Glomerular visceral epithelial cell (primary cell): ENCODE measurements around the gene FOXJ1.

Source experiments
- DNase-seq: peaks from one replicate; pipeline ENCODE4 v3.0.0-alpha.2; 2016; ENCODE audit errors: extremely low spot score

The FOXJ1 gene

DNA sequence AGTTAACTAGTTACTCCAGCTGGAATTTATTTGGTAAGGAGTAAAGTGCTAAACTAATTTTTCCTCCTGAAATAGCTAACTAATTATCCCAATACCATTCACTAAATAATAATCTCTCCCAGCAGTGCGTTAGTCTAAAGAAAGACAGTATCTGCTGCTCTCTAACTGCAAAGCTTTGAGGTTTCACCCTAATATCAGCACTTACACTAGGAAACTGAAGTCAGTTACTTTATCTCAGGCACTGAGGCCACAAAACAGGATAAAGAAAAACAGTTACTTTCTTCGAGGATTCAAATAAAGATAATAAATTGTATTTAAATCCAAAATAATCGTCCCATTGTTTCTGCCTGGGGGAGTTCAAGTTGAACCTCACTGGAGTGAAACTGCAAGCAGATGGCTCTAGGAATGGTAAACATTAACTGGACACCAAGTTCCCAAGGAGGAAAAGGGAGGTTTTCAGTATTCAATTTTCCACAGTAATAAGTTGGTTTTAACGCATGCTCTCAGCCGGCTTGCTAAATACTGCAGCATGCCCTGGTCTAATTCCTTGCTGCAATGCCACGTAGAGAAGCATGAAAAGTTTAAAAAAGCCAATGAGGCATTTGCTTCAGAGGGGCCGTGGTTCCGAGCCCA is 20.0 kb upstream of the FOXJ1 start:
- DNase-seq, result no peak

DNA sequence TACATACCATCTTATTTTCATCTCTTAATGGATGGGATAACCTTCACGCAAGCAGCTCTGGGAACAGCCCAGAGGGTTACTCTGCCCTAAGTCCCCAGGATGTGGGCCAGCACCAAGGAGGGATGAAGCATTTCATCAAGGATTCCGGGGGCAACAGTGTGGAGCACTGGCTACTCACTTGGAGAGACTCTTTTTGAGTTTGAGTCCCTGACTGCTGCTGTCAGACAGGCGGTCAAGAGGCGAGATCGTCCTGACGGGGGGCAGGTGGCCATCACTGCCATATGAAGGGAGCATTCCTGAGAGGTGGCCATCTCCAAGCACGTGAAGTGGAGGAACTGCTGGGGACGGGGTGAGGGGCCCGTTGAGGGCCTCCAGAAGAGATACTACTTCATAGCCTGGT is 18.1 kb upstream of the FOXJ1 start:
- no peak for DNase-seq

DNA sequence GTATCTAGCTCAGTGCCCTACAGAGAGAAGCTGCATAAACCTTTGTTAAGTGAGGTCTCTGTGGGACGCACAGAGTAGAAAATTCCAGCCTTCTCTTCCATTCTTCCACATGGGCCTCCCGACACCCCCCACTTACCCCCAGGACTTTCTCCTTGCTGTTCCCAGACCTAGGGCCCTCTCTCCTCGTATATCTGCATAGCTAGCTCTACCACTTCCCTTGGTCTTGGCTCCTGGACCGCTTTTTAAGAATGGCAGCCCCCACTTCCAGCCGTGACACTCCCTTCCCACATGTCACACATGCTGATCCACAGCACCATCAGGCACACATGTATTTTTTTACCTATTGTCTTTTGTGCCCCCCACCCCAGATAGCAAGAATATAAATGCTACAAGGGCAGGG is 16.7 kb upstream of the FOXJ1 start:
- DNase-seq, result no peak

DNA sequence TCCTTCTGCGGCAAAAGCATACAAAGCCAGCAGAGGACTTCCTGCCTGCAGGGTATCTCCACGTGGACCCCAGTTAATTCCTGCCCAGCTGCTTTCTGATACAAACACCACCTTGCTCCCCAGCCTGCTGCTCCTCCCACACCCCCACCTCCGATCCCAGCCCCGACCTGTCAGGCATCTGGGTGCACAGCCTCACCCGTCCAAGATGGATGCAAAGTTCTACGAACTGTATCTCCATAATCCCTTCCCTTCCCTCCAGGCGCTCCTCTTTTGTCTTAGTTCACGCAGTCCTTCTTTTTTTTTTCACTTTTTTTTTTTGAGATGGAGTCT is 15.6 kb upstream of the FOXJ1 start:
- no peak for DNase-seq

DNA sequence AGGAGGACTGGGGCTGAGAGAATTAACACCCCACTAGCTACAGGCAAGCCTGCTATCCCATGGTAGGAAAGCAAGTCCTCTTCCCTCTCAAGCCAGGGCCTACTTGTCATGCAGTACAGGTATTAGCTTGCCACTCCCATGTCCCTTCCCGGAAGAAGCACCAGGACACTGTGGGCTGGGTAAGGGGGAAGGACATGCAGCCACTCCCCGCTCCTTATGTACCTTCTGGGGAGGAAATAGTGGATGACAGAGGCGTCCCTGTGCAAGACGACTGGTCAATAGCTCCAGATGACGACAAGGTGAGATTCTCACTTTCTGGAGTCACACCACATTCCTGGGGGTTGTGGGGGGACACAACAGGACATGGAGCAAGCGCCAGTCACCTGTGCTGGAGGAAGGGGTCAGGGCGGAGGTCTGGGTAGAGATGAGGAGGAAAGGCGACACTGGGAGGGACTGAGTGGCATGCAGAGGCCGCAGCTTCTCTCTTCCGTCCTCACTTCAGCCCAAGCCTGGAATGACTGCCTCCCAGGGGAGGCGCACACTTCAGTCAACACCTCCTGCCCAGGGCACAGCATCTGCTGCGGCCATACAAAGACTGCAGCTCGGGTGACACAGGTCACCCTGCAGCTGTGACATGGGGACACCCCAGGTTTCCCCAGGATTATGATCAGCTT is 15.1 kb upstream of the FOXJ1 start:
- DNase-seq, result no peak

DNA sequence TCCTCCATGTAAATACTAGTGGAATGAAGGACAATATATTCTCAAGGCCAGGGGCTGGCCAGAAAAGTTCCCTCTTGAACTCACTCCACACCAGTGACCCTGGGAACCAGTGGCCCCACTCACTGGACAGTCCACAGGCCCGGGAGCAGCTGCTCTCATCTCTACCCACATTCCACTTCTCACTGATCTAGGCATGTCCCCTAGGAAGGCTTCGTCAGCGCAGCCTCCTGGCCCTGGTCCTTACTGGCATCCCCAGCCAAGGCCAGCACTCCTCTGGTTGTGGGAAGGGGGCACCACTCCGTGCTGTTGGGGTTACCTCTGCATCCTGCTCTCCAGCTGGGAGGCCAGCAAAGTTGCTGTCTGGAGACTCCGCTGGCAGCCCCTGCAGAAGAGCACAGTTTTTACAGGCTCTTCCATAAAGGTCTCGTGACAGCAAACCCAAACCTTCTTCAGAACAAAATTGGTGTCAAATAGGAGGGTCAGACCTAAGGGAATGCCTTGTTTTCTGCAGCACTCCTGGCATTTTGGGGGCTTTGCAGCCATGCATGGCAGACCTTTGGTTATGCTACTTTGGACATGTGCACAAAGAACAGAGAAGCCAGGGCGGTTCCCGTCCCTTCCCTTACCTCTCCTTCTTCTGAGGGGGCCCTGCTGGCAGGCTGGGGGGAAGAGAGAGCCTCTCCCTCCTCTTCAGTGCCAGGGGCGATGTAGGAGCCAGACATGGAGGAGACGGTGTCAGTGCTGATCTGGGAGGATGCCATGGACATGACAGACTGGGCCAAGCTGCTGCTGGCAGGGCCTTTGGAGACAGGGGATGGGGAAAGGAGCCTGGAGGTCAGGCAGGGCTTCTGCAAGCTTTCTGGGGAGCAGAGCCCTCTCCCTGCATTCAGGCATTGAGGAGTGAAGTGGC is 14.1 kb upstream of the FOXJ1 start:
- DNase-seq, result no peak

DNA sequence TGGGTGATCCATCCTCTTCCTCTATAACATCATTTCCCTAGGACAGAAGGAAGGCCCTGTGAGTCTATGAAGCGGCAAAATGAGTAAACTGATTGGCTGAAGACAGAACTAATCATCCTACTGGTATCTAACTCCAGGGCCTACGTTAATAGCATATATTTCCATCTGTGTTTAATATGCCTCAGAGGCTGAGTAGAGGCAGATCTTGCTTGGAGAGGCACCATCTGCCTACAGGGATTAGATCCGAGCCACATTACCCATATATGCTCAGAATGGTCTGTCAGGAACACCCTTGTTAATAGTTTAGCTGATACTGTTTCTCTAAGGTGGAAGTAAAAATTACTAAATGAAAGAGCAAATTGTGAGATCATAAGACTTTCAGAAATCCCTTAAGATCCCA is 13.2 kb upstream of the FOXJ1 start:
- no peak for DNase-seq

DNA sequence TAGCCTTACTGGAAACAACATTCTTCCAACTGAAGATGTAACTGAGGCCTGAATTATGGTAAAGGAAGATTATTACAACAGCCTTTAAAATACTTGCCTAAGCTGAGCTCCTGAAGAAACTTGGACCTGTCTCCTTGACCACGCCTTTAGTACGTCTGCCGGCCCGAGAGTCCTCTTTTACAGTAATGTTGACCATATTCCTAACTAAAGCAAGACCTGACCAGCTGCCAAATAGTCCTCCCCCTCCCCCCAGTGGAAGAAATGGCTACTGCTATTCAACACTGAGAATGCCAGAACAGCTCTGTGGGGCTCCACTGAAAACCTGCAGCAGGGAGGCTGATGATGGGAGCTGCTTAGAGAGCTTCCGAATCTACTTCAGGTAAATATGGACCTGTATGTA is 12.6 kb upstream of the FOXJ1 start:
- DNase-seq, result no peak

DNA sequence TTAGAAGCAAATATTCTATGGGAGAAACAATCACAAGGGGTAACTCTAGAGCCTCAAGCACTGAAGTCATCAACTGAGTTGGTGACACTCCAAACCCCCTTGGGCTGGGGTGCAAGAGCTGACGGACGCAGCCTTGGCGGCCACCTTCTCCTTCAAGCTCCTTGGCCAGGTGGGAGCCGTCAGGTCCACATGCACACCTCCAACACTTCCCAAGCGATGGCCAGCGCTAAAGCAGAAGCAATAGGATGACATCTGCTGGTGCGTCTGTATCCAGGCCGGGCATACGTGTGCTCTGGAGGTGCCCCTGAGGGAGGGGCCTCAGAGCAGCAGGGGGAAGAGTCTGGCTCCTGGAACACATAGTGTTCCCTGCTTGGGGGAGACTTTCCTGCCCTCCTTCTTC is 12.2 kb upstream of the FOXJ1 start:
- no peak for DNase-seq

DNA sequence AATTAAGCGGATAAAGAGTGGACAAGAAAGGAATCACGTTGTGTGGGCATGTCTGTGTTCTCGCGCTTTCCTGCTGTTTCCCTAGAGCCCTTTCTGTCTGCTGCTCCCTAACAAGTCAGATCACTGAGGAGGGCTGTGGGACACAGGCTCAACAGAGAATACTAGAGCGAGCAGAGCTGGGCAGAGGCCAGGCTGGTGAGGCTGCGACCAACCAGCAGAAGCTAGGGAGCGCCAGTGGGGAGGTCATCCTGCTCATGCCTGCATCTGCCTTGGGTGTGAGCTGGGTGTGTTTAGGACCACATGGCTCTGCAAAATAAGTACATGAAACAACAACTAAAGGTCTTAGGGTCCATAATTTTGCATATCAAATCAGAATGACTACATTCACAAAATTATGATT is 11.5 kb upstream of the FOXJ1 start:
- DNase-seq, result no peak

DNA sequence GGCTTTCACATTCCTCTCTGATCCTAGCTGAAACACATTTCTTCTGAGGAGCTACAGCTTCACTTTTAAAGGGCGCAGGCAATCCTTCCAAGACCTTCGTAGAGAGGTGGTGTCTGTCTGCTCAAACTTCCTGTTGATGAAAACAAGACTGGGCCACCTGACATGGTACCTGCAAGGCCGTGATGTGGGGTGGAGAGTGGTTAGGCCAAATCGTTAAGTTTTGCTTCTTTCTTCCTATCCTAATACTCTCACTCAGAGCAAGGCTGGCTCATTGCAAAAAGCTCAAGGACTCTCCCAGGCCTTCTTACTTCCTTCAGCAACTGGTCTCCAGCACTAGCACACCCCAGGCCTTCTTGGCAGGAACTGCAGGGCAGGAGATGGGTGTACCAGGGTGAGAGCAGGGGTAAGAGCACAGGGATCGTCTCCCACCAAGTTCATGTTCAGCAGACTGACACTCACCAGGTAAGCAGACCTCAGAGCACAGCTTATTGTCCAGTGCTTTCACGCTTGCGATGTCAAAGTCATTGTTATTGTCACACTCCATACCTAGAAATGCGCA is 10.9 kb upstream of the FOXJ1 start:
- no peak for DNase-seq

DNA sequence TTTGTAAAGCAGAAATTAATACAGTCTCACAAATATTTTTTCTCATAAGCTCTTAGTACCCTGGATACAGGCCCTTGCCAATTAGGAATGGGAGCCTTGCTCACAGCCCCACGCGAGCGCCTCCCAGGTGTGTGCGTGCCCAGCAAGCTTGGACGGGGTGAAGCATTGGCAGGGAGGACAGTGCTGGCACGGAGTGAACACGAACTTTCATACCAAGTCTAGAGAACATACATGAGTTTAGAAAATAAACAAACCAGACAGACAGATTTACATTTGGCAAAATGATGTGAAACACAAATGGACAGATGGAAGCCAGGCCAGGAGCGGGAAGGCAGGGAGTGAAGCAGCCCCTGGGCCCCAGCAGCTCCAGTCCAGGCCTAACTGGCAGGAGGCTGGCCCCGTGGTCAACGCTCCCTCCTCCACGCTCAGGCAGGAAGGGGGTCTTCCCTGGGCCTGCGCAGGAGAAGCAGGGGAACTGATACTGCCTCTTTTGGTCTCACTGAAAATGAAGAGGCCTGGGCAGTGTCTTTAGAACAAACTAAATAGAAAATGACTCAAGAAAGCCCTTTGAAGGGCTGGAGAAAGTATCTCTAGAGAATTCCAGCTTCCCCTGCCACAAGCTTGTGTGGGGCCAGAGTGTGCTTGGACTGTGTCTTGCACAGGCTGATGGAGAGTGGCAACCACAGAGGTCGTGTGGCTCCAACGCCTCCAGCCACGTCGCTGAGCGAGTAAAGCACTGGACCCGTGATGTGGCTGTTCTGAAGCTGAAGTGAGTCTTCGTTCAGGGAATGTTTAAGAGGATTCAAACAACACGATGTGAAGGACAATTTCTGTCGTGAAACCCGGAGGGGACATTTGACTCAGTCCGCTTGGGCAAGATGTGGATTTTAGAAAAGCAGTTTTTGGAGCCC is 9.9 kb upstream of the FOXJ1 start:
- no peak for DNase-seq

DNA sequence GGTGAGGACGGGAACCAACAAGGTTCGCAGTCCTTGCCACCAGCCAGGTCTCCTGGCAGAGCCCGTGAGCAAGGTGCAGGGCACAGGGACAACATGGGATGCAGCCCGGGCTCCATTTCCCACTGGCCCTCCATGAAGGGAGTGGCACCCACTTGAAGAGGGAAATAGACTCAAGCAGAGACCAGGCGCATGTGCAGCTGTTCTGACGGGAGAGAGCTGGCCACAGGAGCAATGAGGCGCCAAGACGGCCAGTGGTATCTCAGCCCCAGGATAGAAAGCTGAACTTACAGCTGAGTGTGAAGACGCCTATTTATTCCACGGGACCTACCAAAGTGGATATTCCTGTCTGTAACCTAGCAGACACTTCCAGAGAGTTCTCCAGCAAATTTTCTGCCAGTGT is 8.2 kb upstream of the FOXJ1 start:
- no peak for DNase-seq

DNA sequence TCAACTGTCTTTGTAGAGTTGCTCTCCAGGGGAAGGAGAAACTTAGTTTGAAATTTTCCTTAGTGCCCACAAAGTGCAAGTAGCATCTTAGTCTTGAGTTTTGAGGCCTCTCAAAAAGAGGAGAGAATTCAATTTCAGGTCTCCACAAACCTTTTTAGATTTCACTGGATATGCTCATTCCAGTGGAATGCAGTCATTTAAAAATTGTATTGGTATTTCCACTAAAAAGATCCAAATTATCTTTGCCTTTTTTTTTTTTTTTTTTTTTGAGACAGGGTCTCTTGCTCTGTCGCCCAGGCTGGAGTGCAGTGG is 6.9 kb upstream of the FOXJ1 start:
- DNase-seq, result no peak

DNA sequence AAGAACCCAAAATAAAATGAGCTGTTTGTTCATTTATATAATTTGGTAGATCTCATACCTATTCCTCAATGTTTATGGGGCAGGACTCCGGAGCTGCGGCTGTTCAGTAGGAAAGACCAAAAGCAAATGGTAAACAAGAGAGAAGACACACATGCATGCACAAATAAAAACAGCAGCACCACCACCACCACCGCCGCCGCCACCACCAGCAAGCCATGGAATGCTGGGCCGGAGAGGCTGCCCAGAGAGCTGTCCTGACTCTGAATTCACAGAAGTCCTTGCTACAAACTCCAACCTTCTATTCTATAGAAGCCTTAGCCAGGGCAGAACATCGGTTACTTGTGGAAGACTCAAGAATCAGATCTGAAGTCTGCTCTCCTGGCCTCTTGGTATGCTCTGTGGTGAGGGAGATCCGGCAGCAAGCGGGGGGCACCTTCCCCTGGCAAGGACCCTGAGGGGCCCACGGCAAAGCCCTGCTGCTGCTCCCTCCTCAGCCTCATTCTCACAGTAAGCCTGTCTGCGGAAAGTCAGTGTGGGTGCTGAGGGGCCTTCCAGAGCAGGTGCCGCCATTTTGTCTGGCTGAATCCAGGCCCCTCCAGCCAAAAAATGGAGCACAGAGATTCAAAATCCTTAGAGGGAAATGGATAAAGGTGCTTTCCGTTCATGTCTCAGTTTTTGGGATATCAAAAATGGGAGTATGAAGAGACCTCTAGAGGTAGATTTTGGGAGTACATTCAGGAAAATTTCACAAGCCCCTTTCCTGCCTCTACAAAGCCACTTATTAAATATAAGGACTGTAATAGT is 6.4 kb upstream of the FOXJ1 start:
- peak; percentile 33 for DNase-seq

DNA sequence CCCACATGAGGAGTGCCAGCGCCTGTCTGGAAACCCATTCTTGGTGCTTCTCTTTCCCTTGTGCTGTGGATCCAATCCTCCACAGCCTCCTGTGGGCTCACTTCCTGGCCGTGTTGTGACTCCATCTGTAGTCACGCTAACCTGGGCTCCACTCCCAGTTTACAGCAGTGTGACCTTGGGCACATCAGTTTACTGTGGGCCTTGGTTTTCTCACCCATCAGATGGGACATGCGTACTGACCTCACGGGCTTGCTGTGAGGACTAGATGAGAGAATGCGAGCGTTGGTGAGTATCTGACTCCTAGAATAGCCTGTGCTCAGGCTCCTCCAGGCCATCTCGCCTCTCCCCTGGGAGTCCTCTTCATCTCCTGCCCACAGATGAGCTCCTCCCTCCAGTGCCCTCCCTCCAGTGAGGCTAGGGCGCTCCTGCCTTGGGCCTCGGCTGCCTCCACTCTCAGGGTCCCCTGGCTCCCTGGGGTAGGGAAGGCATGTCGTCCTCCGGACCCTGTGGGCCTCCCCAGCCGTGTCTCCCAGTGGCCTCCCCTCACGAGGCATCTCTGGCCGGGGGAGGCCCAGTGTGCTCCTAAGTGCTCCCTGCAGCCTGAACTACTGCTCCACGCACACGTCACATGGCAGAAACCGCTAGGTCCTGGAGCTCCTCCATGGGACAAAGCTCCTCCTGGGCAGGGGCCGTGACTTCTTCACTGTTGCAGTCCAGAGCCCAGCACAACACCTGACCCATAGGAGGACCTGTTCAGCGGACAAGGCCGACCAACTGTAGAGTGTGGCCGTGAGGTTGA is 5.2 kb upstream of the FOXJ1 start:
- DNase-seq, result no peak

DNA sequence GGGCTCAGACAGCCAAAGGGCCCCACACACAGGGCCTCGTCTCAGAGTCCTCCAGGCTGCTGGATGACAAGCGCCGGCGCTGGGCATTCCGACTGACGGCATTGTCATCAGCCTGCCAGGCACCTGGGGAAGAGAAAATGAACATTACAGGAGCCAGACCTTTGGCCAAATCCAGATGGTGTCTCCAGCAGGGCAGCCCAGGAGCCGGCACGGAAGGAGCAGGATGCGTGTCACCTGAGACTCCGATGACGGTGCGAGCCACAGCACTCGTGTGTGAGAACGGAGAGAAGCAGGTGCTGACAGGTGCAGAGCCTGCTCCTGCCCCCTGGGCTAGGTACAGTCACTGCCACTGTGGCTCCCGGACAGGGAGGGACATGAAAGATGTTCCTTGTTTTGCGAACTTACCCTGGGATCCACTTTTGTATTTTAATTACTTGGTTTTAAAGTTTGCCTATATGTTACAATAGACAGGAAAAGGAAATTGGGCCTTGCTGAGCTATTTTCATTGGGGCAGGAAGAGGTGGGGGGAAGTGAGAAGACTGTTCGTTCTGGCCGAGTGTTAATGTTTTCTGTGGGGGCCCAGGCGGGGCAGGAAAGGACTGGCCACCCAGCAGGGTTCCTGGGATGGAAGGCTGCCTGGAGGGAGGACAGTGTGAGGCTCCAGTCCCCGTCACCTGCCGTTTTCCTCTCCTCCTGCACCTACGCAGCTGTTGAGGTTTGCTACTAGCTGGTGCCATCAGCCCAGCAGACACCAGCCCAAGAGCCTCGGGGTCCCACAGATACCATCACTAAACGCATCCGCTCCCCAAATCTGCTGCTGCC is 4.4 kb upstream of the FOXJ1 start:
- DNase-seq, result no peak

DNA sequence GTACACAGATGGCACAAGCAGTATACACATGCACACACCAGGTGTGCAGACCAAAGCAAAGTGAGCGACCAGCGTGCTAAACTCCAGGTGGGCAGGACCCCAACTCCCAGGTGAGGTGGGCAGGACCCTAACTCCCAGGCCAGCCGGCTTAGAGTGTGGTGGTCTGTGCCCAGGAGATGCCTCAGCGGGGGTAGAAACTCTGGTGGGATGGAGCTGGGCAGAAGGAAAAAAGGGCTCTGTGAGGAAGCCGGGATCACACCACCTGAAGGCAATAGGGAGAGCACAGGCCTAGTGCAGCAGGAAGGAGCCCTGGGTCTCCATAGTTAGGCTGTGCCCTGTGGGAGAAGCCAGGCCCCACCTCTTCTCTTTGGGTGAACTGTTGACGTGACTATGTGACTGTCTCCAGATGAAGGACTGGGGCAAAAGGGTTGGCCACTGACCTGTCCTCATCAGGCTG is 1.6 kb upstream of the FOXJ1 start:
- no peak for DNase-seq

DNA sequence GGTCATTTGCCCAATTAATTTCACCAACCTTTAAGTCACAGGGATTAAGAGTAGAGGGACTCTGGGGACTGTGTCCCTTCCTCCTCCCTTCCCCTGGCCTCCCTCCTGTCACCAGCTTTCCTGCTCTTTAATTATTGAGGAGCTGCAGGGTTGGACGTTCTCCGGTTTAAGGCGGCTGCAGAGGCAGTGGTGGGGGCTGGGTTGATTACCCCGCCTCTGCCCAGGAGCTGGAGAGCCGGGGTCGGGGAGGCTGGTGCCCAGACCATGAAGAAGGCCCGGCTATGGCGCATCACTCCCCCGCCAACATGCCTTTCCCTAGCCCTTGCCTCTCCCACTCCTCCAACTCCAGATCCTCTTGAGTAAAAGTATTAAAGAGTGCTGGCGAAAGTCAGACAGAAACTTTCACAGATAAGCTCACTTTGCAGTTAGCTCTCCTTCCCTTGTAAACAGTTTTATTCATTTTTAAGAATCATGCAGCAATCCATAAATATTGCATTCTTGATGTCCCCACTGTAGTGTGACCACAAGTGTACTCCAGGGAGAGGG is 1.1 kb upstream of the FOXJ1 start:
- no peak for DNase-seq
